ENCODE measurements around the gene CDIP1.

DNA sequence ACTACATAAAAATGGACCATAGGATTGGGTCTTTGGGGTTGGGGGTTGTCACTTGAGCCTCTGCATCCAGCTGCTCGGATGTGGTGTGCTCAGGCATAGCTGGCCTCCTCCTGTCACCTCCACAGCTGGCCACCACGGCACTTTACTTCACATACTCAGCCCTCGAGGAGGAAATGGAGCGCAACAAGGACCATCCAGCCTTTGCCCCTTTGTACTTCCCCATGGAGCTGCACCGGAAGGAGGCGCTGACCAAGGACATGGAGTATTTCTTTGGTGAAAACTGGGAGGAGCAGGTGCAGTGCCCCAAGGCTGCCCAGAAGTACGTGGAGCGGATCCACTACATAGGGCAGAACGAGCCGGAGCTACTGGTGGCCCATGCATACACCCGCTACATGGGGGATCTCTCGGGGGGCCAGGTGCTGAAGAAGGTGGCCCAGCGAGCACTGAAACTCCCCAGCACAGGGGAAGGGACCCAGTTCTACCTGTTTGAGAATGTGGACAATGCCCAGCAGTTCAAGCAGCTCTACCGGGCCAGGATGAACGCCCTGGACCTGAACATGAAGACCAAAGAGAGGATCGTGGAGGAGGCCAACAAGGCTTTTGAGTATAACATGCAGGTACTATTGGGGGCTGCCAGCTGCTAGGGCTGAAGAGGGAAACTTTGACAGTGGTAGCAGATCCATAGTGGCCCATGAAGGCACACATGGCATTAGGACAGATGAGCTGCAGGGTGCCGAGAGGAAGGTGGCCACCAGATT is 30.8 kb downstream of the CDIP1 start:
- TF ChIP-seq ZIC2 (tag by site-specific recombination; IDR thresholded peaks at IDR 0.05), result no peak
- TF ChIP-seq, protein P1, sequence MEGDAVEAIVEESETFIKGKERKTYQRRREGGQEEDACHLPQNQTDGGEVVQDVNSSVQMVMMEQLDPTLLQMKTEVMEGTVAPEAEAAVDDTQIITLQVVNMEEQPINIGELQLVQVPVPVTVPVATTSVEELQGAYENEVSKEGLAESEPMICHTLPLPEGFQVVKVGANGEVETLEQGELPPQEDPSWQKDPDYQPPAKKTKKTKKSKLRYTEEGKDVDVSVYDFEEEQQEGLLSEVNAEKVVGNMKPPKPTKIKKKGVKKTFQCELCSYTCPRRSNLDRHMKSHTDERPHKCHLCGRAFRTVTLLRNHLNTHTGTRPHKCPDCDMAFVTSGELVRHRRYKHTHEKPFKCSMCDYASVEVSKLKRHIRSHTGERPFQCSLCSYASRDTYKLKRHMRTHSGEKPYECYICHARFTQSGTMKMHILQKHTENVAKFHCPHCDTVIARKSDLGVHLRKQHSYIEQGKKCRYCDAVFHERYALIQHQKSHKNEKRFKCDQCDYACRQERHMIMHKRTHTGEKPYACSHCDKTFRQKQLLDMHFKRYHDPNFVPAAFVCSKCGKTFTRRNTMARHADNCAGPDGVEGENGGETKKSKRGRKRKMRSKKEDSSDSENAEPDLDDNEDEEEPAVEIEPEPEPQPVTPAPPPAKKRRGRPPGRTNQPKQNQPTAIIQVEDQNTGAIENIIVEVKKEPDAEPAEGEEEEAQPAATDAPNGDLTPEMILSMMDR (tag by site-specific recombination; IDR thresholded peaks at IDR 0.05), result no peak
- no peak for TF ChIP-seq ZBTB8A (tag by site-specific recombination; IDR thresholded peaks at IDR 0.05)
- TF ChIP-seq ZBTB26 (tag by site-specific recombination; optimal IDR thresholded peaks at IDR 0.05), result no peak
- no peak for TF ChIP-seq OVOL3 (tag by site-specific recombination; IDR thresholded peaks at IDR 0.05)
- no peak for TF ChIP-seq PRDM1 (tag by site-specific recombination; IDR thresholded peaks at IDR 0.05)
- TF ChIP-seq, protein P2, sequence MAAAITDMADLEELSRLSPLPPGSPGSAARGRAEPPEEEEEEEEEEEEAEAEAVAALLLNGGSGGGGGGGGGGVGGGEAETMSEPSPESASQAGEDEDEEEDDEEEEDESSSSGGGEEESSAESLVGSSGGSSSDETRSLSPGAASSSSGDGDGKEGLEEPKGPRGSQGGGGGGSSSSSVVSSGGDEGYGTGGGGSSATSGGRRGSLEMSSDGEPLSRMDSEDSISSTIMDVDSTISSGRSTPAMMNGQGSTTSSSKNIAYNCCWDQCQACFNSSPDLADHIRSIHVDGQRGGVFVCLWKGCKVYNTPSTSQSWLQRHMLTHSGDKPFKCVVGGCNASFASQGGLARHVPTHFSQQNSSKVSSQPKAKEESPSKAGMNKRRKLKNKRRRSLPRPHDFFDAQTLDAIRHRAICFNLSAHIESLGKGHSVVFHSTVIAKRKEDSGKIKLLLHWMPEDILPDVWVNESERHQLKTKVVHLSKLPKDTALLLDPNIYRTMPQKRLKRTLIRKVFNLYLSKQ (tag by site-specific recombination; IDR thresholded peaks at IDR 0.05; ENCODE audit: borderline replicate concordance), result no peak
- no peak for TF ChIP-seq TCF7L2 (IDR thresholded peaks at IDR 0.05; ENCODE audit: borderline replicate concordance, low read depth, low read length)
- TF ChIP-seq, protein P3, sequence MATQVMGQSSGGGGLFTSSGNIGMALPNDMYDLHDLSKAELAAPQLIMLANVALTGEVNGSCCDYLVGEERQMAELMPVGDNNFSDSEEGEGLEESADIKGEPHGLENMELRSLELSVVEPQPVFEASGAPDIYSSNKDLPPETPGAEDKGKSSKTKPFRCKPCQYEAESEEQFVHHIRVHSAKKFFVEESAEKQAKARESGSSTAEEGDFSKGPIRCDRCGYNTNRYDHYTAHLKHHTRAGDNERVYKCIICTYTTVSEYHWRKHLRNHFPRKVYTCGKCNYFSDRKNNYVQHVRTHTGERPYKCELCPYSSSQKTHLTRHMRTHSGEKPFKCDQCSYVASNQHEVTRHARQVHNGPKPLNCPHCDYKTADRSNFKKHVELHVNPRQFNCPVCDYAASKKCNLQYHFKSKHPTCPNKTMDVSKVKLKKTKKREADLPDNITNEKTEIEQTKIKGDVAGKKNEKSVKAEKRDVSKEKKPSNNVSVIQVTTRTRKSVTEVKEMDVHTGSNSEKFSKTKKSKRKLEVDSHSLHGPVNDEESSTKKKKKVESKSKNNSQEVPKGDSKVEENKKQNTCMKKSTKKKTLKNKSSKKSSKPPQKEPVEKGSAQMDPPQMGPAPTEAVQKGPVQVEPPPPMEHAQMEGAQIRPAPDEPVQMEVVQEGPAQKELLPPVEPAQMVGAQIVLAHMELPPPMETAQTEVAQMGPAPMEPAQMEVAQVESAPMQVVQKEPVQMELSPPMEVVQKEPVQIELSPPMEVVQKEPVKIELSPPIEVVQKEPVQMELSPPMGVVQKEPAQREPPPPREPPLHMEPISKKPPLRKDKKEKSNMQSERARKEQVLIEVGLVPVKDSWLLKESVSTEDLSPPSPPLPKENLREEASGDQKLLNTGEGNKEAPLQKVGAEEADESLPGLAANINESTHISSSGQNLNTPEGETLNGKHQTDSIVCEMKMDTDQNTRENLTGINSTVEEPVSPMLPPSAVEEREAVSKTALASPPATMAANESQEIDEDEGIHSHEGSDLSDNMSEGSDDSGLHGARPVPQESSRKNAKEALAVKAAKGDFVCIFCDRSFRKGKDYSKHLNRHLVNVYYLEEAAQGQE (tag by site-specific recombination; IDR thresholded peaks at IDR 0.05), result no peak
- no peak for TF ChIP-seq ZNF121 (tag by site-specific recombination; IDR thresholded peaks at IDR 0.05)
- TF ChIP-seq ZNF791 (tag by site-specific recombination; IDR thresholded peaks at IDR 0.05), result no peak
- no peak for TF ChIP-seq ZNF138 (tag by site-specific recombination; IDR thresholded peaks at IDR 0.05; ENCODE audit: borderline replicate concordance)
